PC-9 (cell line): Measurements from ENCODE around the gene PER3. TPM values are rescaled to one million over a fixed set of nuclear protein-coding genes. Genes with fewer than 3 reads are reported as not detected.
A peak's percentile ranks its signal among the peaks of the same experiment; 100 is the strongest.

Experiments
- BruUV-seq: library from RNA; stranded (reverse); fragments of 400-500 nt; replicated peaks from 2 replicates; lab custom pipeline; 2021; lab: Mats Ljungman, UMichigan
- CTCF ChIA-PET: fragments of 300-600 bp; sonication (Branson Sonifier 250); formaldehyde crosslinking; loops from one replicate; lab custom pipeline; 2022; ENCODE audit warnings: antibody characterized with exemption; lab: Charles Lee
- POLR2A ChIA-PET: fragments of 300-600 bp; sonication (Branson Sonifier 250); formaldehyde crosslinking; loops from one replicate; lab custom pipeline; 2022; ENCODE audit warnings: antibody characterized with exemption; ENCODE audit not compliant: unreplicated experiment; lab: Charles Lee
- DNase-seq, 2 experiments: peaks; one replicate each; pipeline versions ENCODE4 v3.0.0 to v3.0.0-alpha.2; 2015 to 2022; ENCODE audit warnings: mixed read lengths in 1 of 2
- H2AFZ ChIP-seq: fragments of 200-600 bp; sonication (generic); 2 replicates; pipeline ENCODE4 v1.8.1; 2017; ENCODE audit warnings: antibody characterized with exemption
- H3F3A ChIP-seq: fragments of 200-600 bp; sonication (generic); 2 replicates; pipeline ENCODE4 v1.8.1; 2017; ENCODE audit warnings: antibody characterized with exemption, mild to moderate bottlenecking, low read depth; ENCODE audit not compliant: insufficient read depth
- H3K27ac ChIP-seq: fragments of 200-600 bp; sonication (generic); 2 replicates; pipeline ENCODE4 v1.6.1; 2016; ENCODE audit warnings: mixed run types
- H3K27me3 ChIP-seq: fragments of 200-600 bp; sonication (generic); 2 replicates; pipeline ENCODE4 v1.6.1; 2016; ENCODE audit warnings: low read depth, mixed run types; ENCODE audit not compliant: insufficient read depth
- H3K36me3 ChIP-seq: fragments of 200-600 bp; sonication (generic); 2 replicates; pipeline ENCODE4 v1.6.1; 2016; ENCODE audit warnings: low read depth, mixed run types
- H3K4me1 ChIP-seq: fragments of 200-600 bp; sonication (generic); replicated peaks from 2 replicates; pipeline ENCODE4 v1.6.1; 2016; ENCODE audit warnings: mixed run types; ENCODE audit not compliant: insufficient read depth
- H3K4me2 ChIP-seq: fragments of 200-600 bp; sonication (generic); 2 replicates; pipeline ENCODE4 v1.6.1; 2017; ENCODE audit warnings: mixed run types
- H3K4me3 ChIP-seq: fragments of 200-600 bp; sonication (generic); 2 replicates; pipeline ENCODE4 v1.6.1; 2016; ENCODE audit warnings: mixed run types
- H3K79me2 ChIP-seq: fragments of 200-600 bp; sonication (generic); 2 replicates; pipeline ENCODE4 v1.6.1; 2017; ENCODE audit warnings: low read depth, mixed run types
- H3K9me2 ChIP-seq: fragments of 200-600 bp; sonication (generic); 2 replicates; pipeline ENCODE4 v1.8.1; 2017; ENCODE audit warnings: mild to moderate bottlenecking; ENCODE audit not compliant: insufficient read depth
- H3K9me3 ChIP-seq: fragments of 200-600 bp; sonication (generic); 2 replicates; pipeline ENCODE4 v1.8.1; 2016; ENCODE audit warnings: low read depth; ENCODE audit not compliant: insufficient read depth
- H4K20me1 ChIP-seq: fragments of 200-600 bp; sonication (generic); 2 replicates; pipeline ENCODE4 v1.8.1; 2017; ENCODE audit not compliant: insufficient read depth
- CTCF ChIP-seq: fragments of 200-600 bp; sonication (generic); conservative IDR thresholded peaks from 2 replicates; pipeline ENCODE4 v1.6.1; 2017; ENCODE audit warnings: mixed run types, antibody characterized with exemption, mild to moderate bottlenecking, moderate library complexity
- EZH2 ChIP-seq: fragments of 200-600 bp; sonication (generic); IDR thresholded peaks from 2 replicates; pipeline ENCODE4 v1.8.0; 2017; ENCODE audit warnings: antibody characterized with exemption, low read depth
- intact Hi-C: fragments of 100-400 bp; cut with micrococcal nuclease; formaldehyde crosslinking; loops from one replicate; pipeline ENCODE4 v1.10.0; 2022; ENCODE audit not compliant: unreplicated experiment
- total RNA-seq: library from RNA; stranded (reverse); gene quantifications from 2 replicates; pipeline ENCODE4 v1.2.3, GENCODE V29; 2021

PER3 gene
- total RNA-seq, 1 experiment from 2014 or later, result 25.1 TPM

GRCh38 chr1:7879228-7879627, 95.1 kb downstream of the PER3 start:
- H3K4me1 ChIP-seq, result no peaks in the 10 kb centered on the region
- no peaks in the 10 kb centered on the region for H3K9me3 ChIP-seq
- ChIA-PET POLR2A (no interaction called here), CTCF (no interaction called here)
- H3K27me3 ChIP-seq, result no peaks in the 10 kb centered on the region
- no peak; the same call in 1 of the 2 replicates for TF ChIP-seq CTCF
- TF ChIP-seq EZH2, result no peak
- no peaks in the 10 kb centered on the region for H3F3A ChIP-seq
- no TSS peak for BruUV-seq
- H3K4me2 ChIP-seq, result no peak overlapping the region
- no peak for DNase-seq
- H3K36me3 ChIP-seq, result no peaks in the 10 kb centered on the region
- intact Hi-C loops, result no loop called here
- H3K4me3 ChIP-seq, result no peak overlapping the region
- no peak overlapping the region for H2AFZ ChIP-seq
- H3K27ac ChIP-seq, result no peak overlapping the region
- H3K79me2 ChIP-seq, result no peaks in the 10 kb centered on the region
- no peaks in the 10 kb centered on the region for H4K20me1 ChIP-seq
- H3K9me2 ChIP-seq, result no peaks in the 10 kb centered on the region

- TF ChIP-seq CTCF (no peak), EZH2 (no peak)
- Histone ChIP-seq H3K27ac (no peak overlapping the region), H3K36me3 (no peaks in the 10 kb centered on the region), H3K9me2 (no peaks in the 10 kb centered on the region), H3K27me3 (no peaks in the 10 kb centered on the region), H2AFZ (no peak overlapping the region), H3K4me3 (no peak overlapping the region), H3K9me3 (no peaks in the 10 kb centered on the region), H3K79me2 (no peaks in the 10 kb centered on the region), H3K4me2 (no peak overlapping the region), H3F3A (no peaks in the 10 kb centered on the region), H3K4me1 (no peaks in the 10 kb centered on the region), H4K20me1 (no peaks in the 10 kb centered on the region)
- POLR2A ChIA-PET, result no interaction called here
- no TSS peak for BruUV-seq
- CTCF ChIA-PET, result no interaction called here
- intact Hi-C loops, result no loop called here
- no peak for DNase-seq
These were observed 100.7 kb downstream of the PER3 start for GRCh38 chr1:7884757-7885156.

DNA sequence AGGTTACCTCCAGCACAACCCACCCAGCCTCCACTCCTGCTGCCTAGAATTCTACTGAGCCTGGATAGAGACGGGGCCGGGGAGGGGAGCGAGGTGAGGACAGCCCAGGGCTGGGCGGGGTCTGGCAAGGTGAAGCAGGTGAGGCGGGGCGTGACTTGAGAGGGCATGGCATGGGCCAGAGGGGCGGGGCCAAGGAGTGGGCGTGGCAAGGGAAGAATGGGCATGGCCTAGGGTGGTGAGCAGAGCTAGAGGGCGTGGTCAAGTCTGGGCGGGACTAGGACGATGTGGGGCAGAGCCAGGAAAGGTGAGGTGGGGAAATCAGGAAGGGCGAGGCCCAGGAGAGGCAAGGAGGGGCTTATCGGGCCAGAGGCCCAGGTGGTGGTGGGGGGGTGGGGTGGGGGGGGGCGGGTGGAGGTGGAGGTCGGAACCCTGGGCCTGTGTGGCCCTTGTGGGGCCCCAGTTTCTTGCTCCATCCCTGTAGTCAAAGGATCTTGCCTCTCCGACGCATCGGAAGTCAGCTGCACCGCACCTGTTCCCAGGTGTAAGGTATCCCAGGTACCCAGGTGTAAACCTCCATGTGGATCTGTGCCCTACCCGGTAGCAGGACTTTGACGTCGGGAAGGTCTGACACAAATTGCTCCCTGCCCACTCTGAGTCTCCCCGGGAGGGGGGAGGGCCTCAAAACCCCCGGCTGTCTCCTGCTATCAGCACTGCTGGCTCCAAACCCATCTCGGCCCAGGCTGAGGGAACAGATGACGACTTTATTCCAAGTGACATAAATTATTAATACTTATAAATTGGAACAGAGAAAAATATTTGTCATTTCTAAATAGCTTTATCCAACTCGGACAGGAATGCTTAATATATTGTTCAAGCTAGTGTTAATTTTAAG, 101.7 kb downstream of the PER3 start:
- H3K4me3 ChIP-seq, result no peak overlapping the region
- H3K4me1 ChIP-seq, result no peaks in the 10 kb centered on the region
- H4K20me1 ChIP-seq, result no peaks in the 10 kb centered on the region
- no peak overlapping the region for H3K27ac ChIP-seq
- no TSS peak for BruUV-seq
- no peak overlapping the region for H3K4me2 ChIP-seq
- no peaks in the 10 kb centered on the region for H3K79me2 ChIP-seq
- no peaks in the 10 kb centered on the region for H3K27me3 ChIP-seq
- ChIA-PET CTCF (no interaction called here), POLR2A (interaction anchor here (0.7 kb wide), 1 partner anchor 79 kb away, joined by 7 read pairs; no protein-coding TSS in a partner anchor)
- intact Hi-C loops, result no loop called here
- no peak for TF ChIP-seq EZH2
- TF ChIP-seq CTCF, result no peak
- no peaks in the 10 kb centered on the region for H3K9me2 ChIP-seq
- no peaks in the 10 kb centered on the region for H3K36me3 ChIP-seq
- H3K9me3 ChIP-seq, result no peaks in the 10 kb centered on the region
- H3F3A ChIP-seq, result no peaks in the 10 kb centered on the region
- DNase-seq, result peak in 1 of 2 experiments; percentile 98
- no peak overlapping the region for H2AFZ ChIP-seq
